H9 (cell line): ENCODE results near the gene NFAM1. TPM values are rescaled to one million over a fixed set of nuclear protein-coding genes. Genes with fewer than 3 reads are reported as not detected.

Experiments
- DNase-seq: peaks from one replicate; pipeline ENCODE4 v3.0.0-alpha.2; 2017
- H2AFZ ChIP-seq: one replicate; pipeline ENCODE4 v1.6.1; 2013; ENCODE audit warnings: mild to moderate bottlenecking, low read length, control low read depth, moderate library complexity
- H2AK5ac ChIP-seq: 2 replicates; pipeline ENCODE4 v1.6.1; 2013; ENCODE audit warnings: low read length, control low read depth, mixed read lengths; ENCODE audit not compliant: insufficient read length
- H2BK120ac ChIP-seq: one replicate; pipeline ENCODE4 v1.6.1; 2013; ENCODE audit warnings: low read depth, mild to moderate bottlenecking, low read length, control low read depth, inconsistent platforms; ENCODE audit not compliant: poor library complexity, severe bottlenecking
- H2BK12ac ChIP-seq: 2 replicates; pipeline ENCODE4 v1.6.1; 2013; ENCODE audit warnings: low read length, control low read depth, mixed read lengths, low read depth; ENCODE audit not compliant: insufficient read length
- H2BK15ac ChIP-seq: 2 replicates; pipeline ENCODE4 v1.6.1; 2013; ENCODE audit warnings: low read depth, low read length, control low read depth
- H2BK20ac ChIP-seq: one replicate; pipeline ENCODE4 v1.6.1; 2013; ENCODE audit warnings: low read depth, mild to moderate bottlenecking, low read length, control low read depth, inconsistent platforms; ENCODE audit not compliant: poor library complexity, severe bottlenecking
- H2BK5ac ChIP-seq: 2 replicates; pipeline ENCODE4 v1.6.1; 2013; ENCODE audit warnings: low read length, control low read depth, mixed read lengths; ENCODE audit not compliant: insufficient read length
- H3K14ac ChIP-seq: 2 replicates; pipeline ENCODE4 v1.6.1; 2013; ENCODE audit warnings: low read length, control low read depth; ENCODE audit not compliant: insufficient read depth
- H3K18ac ChIP-seq: 2 replicates; pipeline ENCODE4 v1.6.1; 2013; ENCODE audit warnings: low read depth, mild to moderate bottlenecking, mixed read lengths, low read length, control low read depth; ENCODE audit not compliant: insufficient read length
- H3K23ac ChIP-seq: 2 replicates; pipeline ENCODE4 v1.6.1; 2013; ENCODE audit warnings: low read length, control low read depth, mixed read lengths, low read depth; ENCODE audit not compliant: insufficient read length
- H3K23me2 ChIP-seq: 2 replicates; pipeline ENCODE4 v1.6.1; 2013; ENCODE audit warnings: low read depth, mild to moderate bottlenecking, mixed read lengths, low read length, control low read depth; ENCODE audit not compliant: insufficient read length, poor library complexity, severe bottlenecking
- H3K27ac ChIP-seq: 2 replicates; pipeline ENCODE4 v1.5.1; 2013; ENCODE audit warnings: low read length, control low read depth, mixed read lengths, low read depth; ENCODE audit not compliant: insufficient read length
- H3K27me3 ChIP-seq: 2 replicates; pipeline ENCODE4 v1.6.1; 2013; ENCODE audit warnings: low read length, control low read depth, inconsistent platforms; ENCODE audit not compliant: insufficient read depth
- H3K4ac ChIP-seq: 2 replicates; pipeline ENCODE4 v1.6.1; 2013; ENCODE audit warnings: low read depth, mild to moderate bottlenecking, control low read depth, inconsistent platforms, low read length, moderate library complexity
- H3K4me1 ChIP-seq: 2 replicates; pipeline ENCODE4 v1.6.1; 2013; ENCODE audit warnings: low read length, control low read depth, inconsistent platforms; ENCODE audit not compliant: insufficient read depth
- H3K4me2 ChIP-seq: 2 replicates; pipeline ENCODE4 v1.6.1; 2013; ENCODE audit warnings: low read length, control low read depth, mixed read lengths; ENCODE audit not compliant: insufficient read length, insufficient read depth
- H3K56ac ChIP-seq: 2 replicates; pipeline ENCODE4 v1.6.1; 2013; ENCODE audit warnings: low read depth, mild to moderate bottlenecking, mixed read lengths, low read length, control low read depth; ENCODE audit not compliant: insufficient read length
- H3K79me1 ChIP-seq: 2 replicates; pipeline ENCODE4 v1.6.1; 2013; ENCODE audit warnings: low read depth, mild to moderate bottlenecking, moderate library complexity, low read length, control low read depth, inconsistent platforms; ENCODE audit not compliant: insufficient read depth, poor library complexity, severe bottlenecking
- H3K79me2 ChIP-seq: 2 replicates; pipeline ENCODE4 v1.6.1; 2013; ENCODE audit warnings: low read length, control low read depth, inconsistent platforms; ENCODE audit not compliant: insufficient read depth
- H3K9ac ChIP-seq: 2 replicates; pipeline ENCODE4 v1.6.1; 2013; ENCODE audit warnings: low read length, control low read depth, mixed read lengths; ENCODE audit not compliant: insufficient read length; ENCODE audit errors: extremely low read depth
- H3K9me3 ChIP-seq: one replicate; pipeline ENCODE4 v1.6.1; 2013; ENCODE audit warnings: low read depth, low read length, inconsistent platforms; ENCODE audit not compliant: control insufficient read depth
- H3T11ph ChIP-seq: one replicate; pipeline ENCODE4 v1.6.1; 2013; ENCODE audit warnings: mild to moderate bottlenecking, low read length, control low read depth, inconsistent platforms
- H4K20me1 ChIP-seq: one replicate; pipeline ENCODE4 v1.6.1; 2013; ENCODE audit not compliant: control insufficient read depth, insufficient read length, insufficient read depth
- H4K5ac ChIP-seq: 2 replicates; pipeline ENCODE4 v1.6.1; 2013; ENCODE audit warnings: low read depth, mild to moderate bottlenecking, mixed read lengths, low read length, control low read depth; ENCODE audit not compliant: insufficient read length
- H4K8ac ChIP-seq: replicated peaks from 2 replicates; pipeline ENCODE4 v1.6.1; 2013; ENCODE audit warnings: low read length, control low read depth, mixed read lengths, low read depth; ENCODE audit not compliant: insufficient read length
- H4K91ac ChIP-seq: 2 replicates; pipeline ENCODE4 v1.6.1; 2013; ENCODE audit warnings: low read depth, mild to moderate bottlenecking, moderate library complexity, mixed read lengths, low read length, control low read depth; ENCODE audit not compliant: insufficient read length
- H3K27ac Mint-ChIP-seq, 3 experiments: 2 replicates in 2 of 3; 3 replicates in 1 of 3; pipeline ENCODE4 v1.8.0; 2020 to 2021; ENCODE audit warnings: mixed read lengths in 3 of 3, mild to moderate bottlenecking in 1 of 3, moderate library complexity in 1 of 3
- H3K27me3 Mint-ChIP-seq: 2 replicates; pipeline ENCODE4 v1.8.0; 2021; ENCODE audit warnings: low read depth, mild to moderate bottlenecking, moderate library complexity, mixed read lengths
- H3K36me3 Mint-ChIP-seq, 3 experiments: 2 replicates in 2 of 3; 3 replicates in 1 of 3; pipeline ENCODE4 v1.8.0; 2020 to 2021; ENCODE audit warnings: low read depth in 3 of 3, mixed read lengths in 3 of 3; ENCODE audit not compliant: insufficient read depth in 1 of 3
- H3K4me1 Mint-ChIP-seq, 2 experiments: 2 replicates each; pipeline ENCODE4 v1.8.0; 2020; ENCODE audit warnings: mixed read lengths in 2 of 2
- H3K4me3 Mint-ChIP-seq, 2 experiments: 2 replicates in 1 of 2; 3 replicates in 1 of 2; pipeline ENCODE4 v1.8.0; 2020 to 2021; ENCODE audit warnings: mild to moderate bottlenecking in 2 of 2, mixed read lengths in 2 of 2, moderate library complexity in 1 of 2
- H3K9me3 Mint-ChIP-seq, 2 experiments: 2 replicates in 1 of 2; 3 replicates in 1 of 2; pipeline ENCODE4 v1.8.0; 2020; ENCODE audit warnings: mild to moderate bottlenecking in 2 of 2, mixed read lengths in 2 of 2, moderate library complexity in 1 of 2
- WGBS: extraction: QIAGEN DNeasy Blood & Tissue Kit; methylation state at CpG from one replicate; pipeline ENCODE4 v1.1.7; 2013; ENCODE audit warnings: missing lambda C conversion rate, low lambda C conversion rate, mixed read lengths; ENCODE audit not compliant: insufficient read length; ENCODE audit errors: extremely low coverage; 5-methylcytosine and 5-hydroxymethylcytosine counted together
- total RNA-seq: library from RNA; stranded (reverse); gene quantifications from 2 replicates; pipeline ENCODE4 v1.2.1, GENCODE V29; 2021
- TF ChIP-seq, protein P1 (sequence below): fragments of 200-600 bp; sonication (generic); conservative IDR thresholded peaks from 3 replicates; pipeline ENCODE4 v1.8.0; 2021; ENCODE audit warnings: antibody characterized with exemption, mild to moderate bottlenecking

Gene NFAM1
- total RNA-seq, 1 experiment from 2014 or later: 0.68 TPM

DNA sequence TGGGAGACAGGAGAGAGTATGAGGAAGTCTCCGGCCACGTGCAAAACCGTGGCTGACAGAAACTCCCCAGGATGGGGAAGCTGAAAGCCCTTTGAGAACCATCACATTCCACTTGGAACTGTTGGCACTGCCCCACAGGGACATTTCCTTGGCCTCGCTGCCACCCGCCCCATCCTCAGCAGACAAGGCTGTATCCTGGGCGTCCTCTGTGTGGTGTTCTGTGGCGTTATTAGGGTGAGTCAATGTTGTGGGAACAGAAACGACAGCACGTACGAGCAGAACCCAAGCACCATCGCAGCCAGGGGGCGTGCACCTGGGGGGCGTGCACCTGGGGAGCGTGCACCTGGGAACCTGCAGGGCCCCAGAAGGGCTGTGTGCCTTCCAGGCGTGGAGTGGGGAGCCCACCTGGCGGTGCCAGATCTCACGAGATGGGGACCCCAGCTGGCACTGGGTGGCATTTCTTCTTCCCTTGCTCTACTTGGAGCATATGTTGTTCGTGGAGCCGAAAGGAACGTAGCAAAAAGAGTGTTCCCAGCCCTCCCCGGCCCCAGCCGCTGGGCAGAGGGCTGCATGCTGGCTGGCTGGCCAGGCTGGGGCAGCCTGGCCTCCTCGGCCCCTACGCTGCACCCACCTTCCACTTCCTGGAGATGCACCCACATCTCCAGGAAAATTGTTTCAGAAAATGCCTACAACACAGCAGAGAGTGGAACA is 35.4 kb downstream of the NFAM1 start:
- H3K23ac ChIP-seq: no peak overlapping the region
- no peak overlapping the region for H4K91ac ChIP-seq
- H3K9ac ChIP-seq: no peak overlapping the region
- no peak overlapping the region for H4K5ac ChIP-seq
- no peak for DNase-seq
- H3K79me1 ChIP-seq: no peaks in the 10 kb centered on the region
- H3K18ac ChIP-seq: no peak overlapping the region
- WGBS: no CpG with 5 or more reads among the region's 24 CpGs
- H3K9me3 ChIP-seq: no peaks in the 10 kb centered on the region
- no peak overlapping the region for H2AFZ ChIP-seq
- no peaks in the 10 kb centered on the region for H3K4me1 ChIP-seq
- no peak overlapping the region for H2BK5ac ChIP-seq
- Mint-ChIP-seq H3K36me3 (no peaks in the 10 kb centered on the region), H3K4me3 (no peak overlapping the region), H3K4me1 (peaks cover 11 to 19% of the 10 kb centered on the region in 2 experiments), H3K27me3 (peaks cover 22% of the 10 kb centered on the region), H3K9me3 (no peaks in the 10 kb centered on the region), H3K27ac (peak overlapping the region in 1 of 3 experiments; percentile 55; a peak in 1 of 7 replicates)
- TF ChIP-seq, protein P1, sequence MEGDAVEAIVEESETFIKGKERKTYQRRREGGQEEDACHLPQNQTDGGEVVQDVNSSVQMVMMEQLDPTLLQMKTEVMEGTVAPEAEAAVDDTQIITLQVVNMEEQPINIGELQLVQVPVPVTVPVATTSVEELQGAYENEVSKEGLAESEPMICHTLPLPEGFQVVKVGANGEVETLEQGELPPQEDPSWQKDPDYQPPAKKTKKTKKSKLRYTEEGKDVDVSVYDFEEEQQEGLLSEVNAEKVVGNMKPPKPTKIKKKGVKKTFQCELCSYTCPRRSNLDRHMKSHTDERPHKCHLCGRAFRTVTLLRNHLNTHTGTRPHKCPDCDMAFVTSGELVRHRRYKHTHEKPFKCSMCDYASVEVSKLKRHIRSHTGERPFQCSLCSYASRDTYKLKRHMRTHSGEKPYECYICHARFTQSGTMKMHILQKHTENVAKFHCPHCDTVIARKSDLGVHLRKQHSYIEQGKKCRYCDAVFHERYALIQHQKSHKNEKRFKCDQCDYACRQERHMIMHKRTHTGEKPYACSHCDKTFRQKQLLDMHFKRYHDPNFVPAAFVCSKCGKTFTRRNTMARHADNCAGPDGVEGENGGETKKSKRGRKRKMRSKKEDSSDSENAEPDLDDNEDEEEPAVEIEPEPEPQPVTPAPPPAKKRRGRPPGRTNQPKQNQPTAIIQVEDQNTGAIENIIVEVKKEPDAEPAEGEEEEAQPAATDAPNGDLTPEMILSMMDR: peak; percentile 47
- no peak overlapping the region for H3K14ac ChIP-seq
- H2BK15ac ChIP-seq: no peak overlapping the region
- H3K27me3 ChIP-seq: no peaks in the 10 kb centered on the region; the same call in 1 of the 2 replicates
- no peaks in the 10 kb centered on the region for H3K23me2 ChIP-seq
- H3K4me2 ChIP-seq: no peak overlapping the region
- no peak overlapping the region for H3T11ph ChIP-seq
- H2BK120ac ChIP-seq: no peak overlapping the region
- no peak overlapping the region for H3K56ac ChIP-seq
- H4K20me1 ChIP-seq: no peaks in the 10 kb centered on the region
- H2AK5ac ChIP-seq: no peak overlapping the region
- H2BK12ac ChIP-seq: no peak overlapping the region
- no peaks in the 10 kb centered on the region for H3K79me2 ChIP-seq
- no peak overlapping the region for H3K4ac ChIP-seq
- H4K8ac ChIP-seq: no peak overlapping the region
- no peak overlapping the region for H3K27ac ChIP-seq
- no peak overlapping the region for H2BK20ac ChIP-seq
